MM.1S (cell line): ENCODE measurements around the gene IGFBP2.

Experiments
- EZH2 ChIP-seq: fragments of 300-600 bp; sonication (generic); optimal IDR thresholded peaks from 2 replicates; pipeline ENCODE3; 2017; ENCODE audit warnings: low read depth, mild to moderate bottlenecking, antibody characterized with exemption, low read length, mixed read lengths
- TF ChIP-seq, protein P1 (sequence below): fragments of 300-600 bp; sonication (generic); IDR thresholded peaks from 2 replicates; pipeline ENCODE4 v1.5.1; 2016; ENCODE audit warnings: antibody characterized with exemption, low read length, mixed read lengths

DNA sequence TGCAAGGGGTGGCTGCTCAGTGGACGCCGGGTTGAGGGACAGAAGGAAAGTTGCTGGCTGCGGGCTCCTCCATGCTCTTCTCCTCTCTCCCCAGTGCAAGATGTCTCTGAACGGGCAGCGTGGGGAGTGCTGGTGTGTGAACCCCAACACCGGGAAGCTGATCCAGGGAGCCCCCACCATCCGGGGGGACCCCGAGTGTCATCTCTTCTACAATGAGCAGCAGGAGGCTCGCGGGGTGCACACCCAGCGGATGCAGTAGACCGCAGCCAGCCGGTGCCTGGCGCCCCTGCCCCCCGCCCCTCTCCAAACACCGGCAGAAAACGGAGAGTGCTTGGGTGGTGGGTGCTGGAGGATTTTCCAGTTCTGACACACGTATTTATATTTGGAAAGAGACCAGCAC is 30.6 kb downstream of the IGFBP2 start:
- TF ChIP-seq EZH2, result no peak
- TF ChIP-seq, protein P1, sequence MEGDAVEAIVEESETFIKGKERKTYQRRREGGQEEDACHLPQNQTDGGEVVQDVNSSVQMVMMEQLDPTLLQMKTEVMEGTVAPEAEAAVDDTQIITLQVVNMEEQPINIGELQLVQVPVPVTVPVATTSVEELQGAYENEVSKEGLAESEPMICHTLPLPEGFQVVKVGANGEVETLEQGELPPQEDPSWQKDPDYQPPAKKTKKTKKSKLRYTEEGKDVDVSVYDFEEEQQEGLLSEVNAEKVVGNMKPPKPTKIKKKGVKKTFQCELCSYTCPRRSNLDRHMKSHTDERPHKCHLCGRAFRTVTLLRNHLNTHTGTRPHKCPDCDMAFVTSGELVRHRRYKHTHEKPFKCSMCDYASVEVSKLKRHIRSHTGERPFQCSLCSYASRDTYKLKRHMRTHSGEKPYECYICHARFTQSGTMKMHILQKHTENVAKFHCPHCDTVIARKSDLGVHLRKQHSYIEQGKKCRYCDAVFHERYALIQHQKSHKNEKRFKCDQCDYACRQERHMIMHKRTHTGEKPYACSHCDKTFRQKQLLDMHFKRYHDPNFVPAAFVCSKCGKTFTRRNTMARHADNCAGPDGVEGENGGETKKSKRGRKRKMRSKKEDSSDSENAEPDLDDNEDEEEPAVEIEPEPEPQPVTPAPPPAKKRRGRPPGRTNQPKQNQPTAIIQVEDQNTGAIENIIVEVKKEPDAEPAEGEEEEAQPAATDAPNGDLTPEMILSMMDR, result no peak
